Endodermal cell (in vitro differentiated cells): Measurements from ENCODE around the gene GCLC. TPM values are rescaled to one million over a fixed set of nuclear protein-coding genes. Genes with fewer than 3 reads are reported as not detected.

Source experiments
- DNase-seq: peaks from one replicate; pipeline ENCODE4 v3.0.0-alpha.2; 2017
- H3K27ac ChIP-seq: 2 replicates; pipeline ENCODE4 v1.5.1; 2013; ENCODE audit warnings: mild to moderate bottlenecking, low read depth, low read length, moderate library complexity
- H3K27me3 ChIP-seq: 2 replicates; pipeline ENCODE4 v1.6.1; 2013; ENCODE audit warnings: mild to moderate bottlenecking, low read length, moderate library complexity; ENCODE audit not compliant: insufficient read depth, control insufficient read depth, poor library complexity, severe bottlenecking
- H3K36me3 ChIP-seq: 2 replicates; pipeline ENCODE4 v1.7.0; 2013; ENCODE audit warnings: mild to moderate bottlenecking, low read length, moderate library complexity; ENCODE audit not compliant: control insufficient read depth, insufficient read depth
- H3K4me1 ChIP-seq: one replicate; pipeline ENCODE4 v1.7.0; 2013; ENCODE audit warnings: low read length; ENCODE audit not compliant: control insufficient read depth, insufficient read depth
- H3K4me3 ChIP-seq: 2 replicates; pipeline ENCODE4 v1.5.1; 2013; ENCODE audit warnings: mild to moderate bottlenecking, low read length, moderate library complexity
- H3K9ac ChIP-seq: 2 replicates; pipeline ENCODE4 v1.6.1; 2013; ENCODE audit warnings: mild to moderate bottlenecking, low read length, moderate library complexity; ENCODE audit not compliant: poor library complexity, severe bottlenecking; ENCODE audit errors: extremely low read depth
- H3K9me3 ChIP-seq: 2 replicates; pipeline ENCODE4 v1.6.1; 2013; ENCODE audit warnings: mild to moderate bottlenecking, low read length, moderate library complexity; ENCODE audit not compliant: control insufficient read depth
- H3K27ac Mint-ChIP-seq: 2 replicates; pipeline ENCODE4 v1.8.0; 2020; ENCODE audit warnings: mixed read lengths
- H3K27me3 Mint-ChIP-seq: 2 replicates; pipeline ENCODE4 v1.8.0; 2021; ENCODE audit warnings: mild to moderate bottlenecking, mixed read lengths; ENCODE audit not compliant: insufficient read depth
- H3K36me3 Mint-ChIP-seq: 2 replicates; pipeline ENCODE4 v1.8.0; 2020; ENCODE audit warnings: low read depth, mixed read lengths
- H3K4me1 Mint-ChIP-seq: 2 replicates; pipeline ENCODE4 v1.8.0; 2020; ENCODE audit warnings: mixed read lengths
- H3K4me3 Mint-ChIP-seq: 2 replicates; pipeline ENCODE4 v1.8.0; 2020; ENCODE audit warnings: mild to moderate bottlenecking, moderate library complexity, mixed read lengths
- H3K9me3 Mint-ChIP-seq: 2 replicates; pipeline ENCODE4 v1.8.0; 2020; ENCODE audit warnings: mild to moderate bottlenecking, mixed read lengths
- CTCF ChIP-seq: fragments of 200-600 bp; sonication (generic); conservative IDR thresholded peaks from 2 replicates; pipeline ENCODE4 v1.5.0; 2021; ENCODE audit warnings: antibody characterized with exemption, mild to moderate bottlenecking
- WGBS, 2 experiments: methylation state at CpG; one replicate each; pipeline versions ENCODE4 v1.1.5 to v1.1.7; 2013; ENCODE audit warnings: missing lambda C conversion rate in 2 of 2, mixed read lengths in 1 of 2; ENCODE audit not compliant: insufficient coverage in 1 of 2, insufficient read length in 1 of 2; 5-methylcytosine and 5-hydroxymethylcytosine counted together
- long read RNA-seq, 4 experiments: library from polyadenylated mRNA in 2 of 4; library from RNA in 1 of 4; library from capped mRNA in 1 of 4; stranded (forward) in 3 of 4; unstranded in 1 of 4; transcript quantifications; one replicate each; pipeline ENCODE4 v2.0.0, GENCODE V29; 2020 to 2021; ENCODE audit warnings: inconsistent platforms in 1 of 4
- polyA plus RNA-seq, 2 experiments: library from polyadenylated mRNA; stranded (reverse); fragments of 50-300 nt; gene quantifications; one replicate each; pipeline ENCODE4 v1.2.3, GENCODE V29; 2013
- total RNA-seq, 2 donors: library from RNA; stranded (reverse); fragmentation: NEBNext Ultra II Directional in 1 of 2; extraction: Animal tissue kit (Norgen Biotek cat#: 25700) in 1 of 2; gene quantifications; 2 replicates in 1 of 2; 3 replicates in 1 of 2; pipeline ENCODE4 v1.2.1, GENCODE V29; 2021

The GCLC gene
- total RNA-seq: 10 to 100 TPM; 44.7 to 57.7 TPM
- 22.6 TPM for polyA plus RNA-seq (2013, experiment 1 of 2)
- 20.2 TPM for polyA plus RNA-seq (2013, experiment 2 of 2)
- long read RNA-seq, experiment 1, transcript GCLC-215 (16 exons, 3,785 nt): major isoform, 10 of 22 reads
- long read RNA-seq, experiment 1, partial matches to known transcripts: 3 of 22 reads
- long read RNA-seq, experiment 1, other reads (novel, unspliced or antisense): 9 of 22 reads
- long read RNA-seq, experiment 2, transcript GCLC-215 (16 exons, 3,785 nt): major isoform, 79 of 107 reads
- long read RNA-seq, experiment 2, partial matches to known transcripts: 5 of 107 reads
- long read RNA-seq, experiment 2, other reads (novel, unspliced or antisense): 19 of 107 reads
- long read RNA-seq, experiment 3, transcript GCLC-215 (16 exons, 3,785 nt): major isoform, 31 of 37 reads
- long read RNA-seq, experiment 3, partial matches to known transcripts: 2 of 37 reads
- long read RNA-seq, experiment 3, other reads (novel, unspliced or antisense): 3 of 37 reads
- long read RNA-seq, experiment 4, partial matches to known transcripts: 2 of 22 reads
- long read RNA-seq, experiment 4, other reads (novel, unspliced or antisense): 17 of 22 reads

GRCh38 chr6:53544470-53545308, at the start of gene GCLC:
GCLC (minus strand) TSS chr6:53545101; CDS start chr6:53544645, 456 bp downstream.
- Histone ChIP-seq H3K27me3 (peaks cover 12% of the 10 kb centered on the region), H3K27ac (peak within 1 kb of the TSS; percentile 90), H3K9me3 (no peaks in the 10 kb centered on the region), H3K36me3 (peaks cover 15% of the 10 kb centered on the region), H3K4me3 (peak within 1 kb of the TSS; percentile 93), H3K9ac (peak within 1 kb of the TSS; percentile 78), H3K4me1 (peaks cover 2% of the 10 kb centered on the region)
- 0 to 1% methylated on average over 13 to 105 of the region's 105 CpGs for WGBS, 2 experiments
- Mint-ChIP-seq H3K4me1 (peaks cover 36% of the 10 kb centered on the region), H3K27me3 (peaks cover 23% of the 10 kb centered on the region), H3K27ac (peak within 1 kb of the TSS; percentile 94), H3K9me3 (peaks cover 12% of the 10 kb centered on the region), H3K36me3 (peaks cover 13% of the 10 kb centered on the region), H3K4me3 (peak within 1 kb of the TSS; percentile 88)
- TF ChIP-seq CTCF: peak; percentile 90
- peak; percentile 98 for DNase-seq

GRCh38 chr6:53594596-53594995, 49.7 kb upstream of the GCLC start:
- no peak overlapping the region for H3K27ac ChIP-seq
- H3K4me3 ChIP-seq: no peak overlapping the region
- peaks cover 12% of the 10 kb centered on the region for H3K9me3 Mint-ChIP-seq
- no peak overlapping the region for H3K9ac ChIP-seq
- H3K9me3 ChIP-seq: no peaks in the 10 kb centered on the region
- DNase-seq: no peak
- H3K36me3 Mint-ChIP-seq: no peaks in the 10 kb centered on the region
- no peaks in the 10 kb centered on the region for H3K27me3 ChIP-seq
- no peaks in the 10 kb centered on the region for H3K36me3 ChIP-seq
- H3K4me3 Mint-ChIP-seq: no peak overlapping the region
- H3K27ac Mint-ChIP-seq: no peak overlapping the region
- TF ChIP-seq CTCF: no peak
- peaks cover 12% of the 10 kb centered on the region for H3K4me1 Mint-ChIP-seq
- no peaks in the 10 kb centered on the region for H3K27me3 Mint-ChIP-seq
- H3K4me1 ChIP-seq: peaks cover 5% of the 10 kb centered on the region
- 90 to 93% methylated on average over 2 of the region's 2 CpGs for WGBS, 2 experiments

GRCh38 chr6:53593001-53593488, 48.1 kb upstream of the GCLC start:
- WGBS, 2 experiments: 96% methylated on average over 2 of the region's 2 CpGs; no CpG with 5 or more reads in 1 of the 2 experiments
- peaks cover 12% of the 10 kb centered on the region for H3K9me3 Mint-ChIP-seq
- no peaks in the 10 kb centered on the region for H3K27me3 ChIP-seq
- DNase-seq: no peak
- no peaks in the 10 kb centered on the region for H3K27me3 Mint-ChIP-seq
- peaks cover 21% of the 10 kb centered on the region for H3K4me1 Mint-ChIP-seq
- no peak overlapping the region for H3K4me3 ChIP-seq
- no peaks in the 10 kb centered on the region for H3K36me3 Mint-ChIP-seq
- no peak overlapping the region for H3K9ac ChIP-seq
- H3K36me3 ChIP-seq: no peaks in the 10 kb centered on the region
- TF ChIP-seq CTCF: no peak
- H3K4me3 Mint-ChIP-seq: no peak overlapping the region
- no peaks in the 10 kb centered on the region for H3K9me3 ChIP-seq
- H3K4me1 ChIP-seq: peaks cover 5% of the 10 kb centered on the region
- H3K27ac ChIP-seq: no peak overlapping the region
- H3K27ac Mint-ChIP-seq: no peak overlapping the region
